ENCODE data around the gene MISFA.

- TF ChIP-seq CTCF (IDR thresholded peaks at IDR 0.05; ENCODE audit: poor library complexity) (no peak), EZH2 (IDR thresholded peaks at IDR 0.05; ENCODE audit: borderline replicate concordance) (no peak)
Measured at GRCh38 chr11:18614667-18615066, 15.1 kb downstream of the MISFA start.
